ENCODE results near the gene FYB2. TPM values are rescaled to one million over a fixed set of nuclear protein-coding genes. Genes with fewer than 3 reads are reported as not detected.

FYB2 gene
- total and polyA plus RNA-seq, 9 donors, result 0.06 to 0.82 (median 0.18) TPM; not detected in 5

- H3K27ac ChIP-seq (ENCODE audit: low read length), result no peak overlapping the region
- no peaks in the 10 kb centered on the region for H3K36me3 ChIP-seq (ENCODE audit: control insufficient read depth, insufficient read depth, low read length)
- H3K4me1 ChIP-seq (ENCODE audit: control insufficient read depth, insufficient read depth, low read length), result peaks cover 5% of the 10 kb centered on the region
- peak; percentile 16 for DNase-seq
- peaks cover 7% of the 10 kb centered on the region for H3K27me3 ChIP-seq (ENCODE audit: control insufficient read depth, insufficient read depth, low read length)
- H3K9me3 ChIP-seq (replicated peaks; ENCODE audit: control insufficient read depth, low read depth, low read length), result no peaks in the 10 kb centered on the region
- WGBS (ENCODE audit: insufficient coverage), result no CpG with 5 or more reads among the region's 1 CpG
- no peak overlapping the region for H3K4me3 ChIP-seq (ENCODE audit: low read length)
These were observed 2.2 kb upstream of the FYB2 start for GRCh38 chr1:56821462-56821797.

GRCh38 chr1:56820755-56821461, 1.7 kb upstream of the FYB2 start:
- peak; percentile 45 for DNase-seq
- H3K27ac ChIP-seq (ENCODE audit: low read length), result no peak overlapping the region

GRCh38 chr1:56817716-56818463, 1.3 kb downstream of the FYB2 start:
- no peak for DNase-seq
- Histone ChIP-seq H3K36me3 (ENCODE audit: control insufficient read depth, insufficient read depth, low read length) (no peaks in the 10 kb centered on the region), H3K4me3 (ENCODE audit: low read length) (no peak overlapping the region), H3K9me3 (replicated peaks; ENCODE audit: control insufficient read depth, low read depth, low read length) (peaks cover 3% of the 10 kb centered on the region), H3K4me1 (ENCODE audit: control insufficient read depth, insufficient read depth, low read length) (peaks cover 5% of the 10 kb centered on the region), H3K27me3 (ENCODE audit: control insufficient read depth, insufficient read depth, low read length) (peaks cover 7% of the 10 kb centered on the region), H3K27ac (ENCODE audit: low read length) (no peak overlapping the region)
- no CpG with 5 or more reads among the region's 6 CpGs for WGBS (ENCODE audit: insufficient coverage)

More at GRCh38 chr1:56820755-56821461, 1.7 kb upstream of the FYB2 start:
- 29% methylated on average over 4 of the region's 7 CpGs for WGBS (ENCODE audit: insufficient coverage)
- Histone ChIP-seq H3K4me3 (ENCODE audit: low read length) (no peak overlapping the region), H3K9me3 (replicated peaks; ENCODE audit: control insufficient read depth, low read depth, low read length) (no peaks in the 10 kb centered on the region), H3K36me3 (ENCODE audit: control insufficient read depth, insufficient read depth, low read length) (no peaks in the 10 kb centered on the region), H3K4me1 (ENCODE audit: control insufficient read depth, insufficient read depth, low read length) (peaks cover 5% of the 10 kb centered on the region), H3K27me3 (ENCODE audit: control insufficient read depth, insufficient read depth, low read length) (peaks cover 7% of the 10 kb centered on the region)

GRCh38 chr1:56816909-56817308, 2.3 kb downstream of the FYB2 start:
- Histone ChIP-seq H3K27me3 (ENCODE audit: control insufficient read depth, insufficient read depth, low read length) (peaks cover 7% of the 10 kb centered on the region), H3K4me3 (ENCODE audit: low read length) (no peak overlapping the region), H3K27ac (ENCODE audit: low read length) (no peak overlapping the region), H3K36me3 (ENCODE audit: control insufficient read depth, insufficient read depth, low read length) (no peaks in the 10 kb centered on the region), H3K4me1 (ENCODE audit: control insufficient read depth, insufficient read depth, low read length) (peaks cover 5% of the 10 kb centered on the region), H3K9me3 (replicated peaks; ENCODE audit: control insufficient read depth, low read depth, low read length) (peaks cover 3% of the 10 kb centered on the region)
- DNase-seq, result no peak
- 41% methylated on average over 4 of the region's 4 CpGs for WGBS (ENCODE audit: insufficient coverage)

- no peak for DNase-seq
- Histone ChIP-seq H3K36me3 (ENCODE audit: control insufficient read depth, insufficient read depth, low read length) (no peaks in the 10 kb centered on the region), H3K27me3 (ENCODE audit: control insufficient read depth, insufficient read depth, low read length) (peaks cover 7% of the 10 kb centered on the region), H3K9me3 (replicated peaks; ENCODE audit: control insufficient read depth, low read depth, low read length) (peaks cover 3% of the 10 kb centered on the region), H3K27ac (ENCODE audit: low read length) (no peak overlapping the region), H3K4me1 (ENCODE audit: control insufficient read depth, insufficient read depth, low read length) (peaks cover 5% of the 10 kb centered on the region), H3K4me3 (ENCODE audit: low read length) (no peak overlapping the region)
- WGBS (ENCODE audit: insufficient coverage), result 88% methylated on average over 1 of the region's 1 CpG
These were observed 2.9 kb downstream of the FYB2 start for GRCh38 chr1:56816264-56816663.

GRCh38 chr1:56814205-56814604, 5.0 kb downstream of the FYB2 start:
- Histone ChIP-seq H3K9me3 (replicated peaks; ENCODE audit: control insufficient read depth, low read depth, low read length) (peaks cover 3% of the 10 kb centered on the region), H3K36me3 (ENCODE audit: control insufficient read depth, insufficient read depth, low read length) (no peaks in the 10 kb centered on the region), H3K4me1 (ENCODE audit: control insufficient read depth, insufficient read depth, low read length) (no peaks in the 10 kb centered on the region), H3K27ac (ENCODE audit: low read length) (no peak overlapping the region), H3K27me3 (ENCODE audit: control insufficient read depth, insufficient read depth, low read length) (no peaks in the 10 kb centered on the region), H3K4me3 (ENCODE audit: low read length) (no peak overlapping the region)
- DNase-seq, result no peak
- 90% methylated on average over 2 of the region's 2 CpGs for WGBS (ENCODE audit: insufficient coverage)

GRCh38 chr1:56811331-56811730, 7.9 kb downstream of the FYB2 start:
- Histone ChIP-seq H3K4me1 (ENCODE audit: control insufficient read depth, insufficient read depth, low read length) (no peaks in the 10 kb centered on the region), H3K9me3 (replicated peaks; ENCODE audit: control insufficient read depth, low read depth, low read length) (peaks cover 3% of the 10 kb centered on the region), H3K27me3 (ENCODE audit: control insufficient read depth, insufficient read depth, low read length) (no peaks in the 10 kb centered on the region), H3K4me3 (ENCODE audit: low read length) (no peak overlapping the region), H3K36me3 (ENCODE audit: control insufficient read depth, insufficient read depth, low read length) (no peaks in the 10 kb centered on the region), H3K27ac (ENCODE audit: low read length) (no peak overlapping the region)
- 13% methylated on average over 1 of the region's 2 CpGs for WGBS (ENCODE audit: insufficient coverage)
- DNase-seq, result no peak

GRCh38 chr1:56808410-56808809, 10.8 kb downstream of the FYB2 start:
- H3K4me3 ChIP-seq (ENCODE audit: low read length), result no peak overlapping the region
- H3K4me1 ChIP-seq (ENCODE audit: control insufficient read depth, insufficient read depth, low read length), result no peaks in the 10 kb centered on the region
- no CpG with 5 or more reads among the region's 1 CpG for WGBS (ENCODE audit: insufficient coverage)
- no peak overlapping the region for H3K27ac ChIP-seq (ENCODE audit: low read length)
- no peaks in the 10 kb centered on the region for H3K9me3 ChIP-seq (replicated peaks; ENCODE audit: control insufficient read depth, low read depth, low read length)
- H3K36me3 ChIP-seq (ENCODE audit: control insufficient read depth, insufficient read depth, low read length), result no peaks in the 10 kb centered on the region
- DNase-seq, result no peak
- H3K27me3 ChIP-seq (ENCODE audit: control insufficient read depth, insufficient read depth, low read length), result no peaks in the 10 kb centered on the region

- Histone ChIP-seq H3K4me3 (ENCODE audit: low read length) (no peak overlapping the region), H3K27ac (ENCODE audit: low read length) (no peak overlapping the region), H3K4me1 (ENCODE audit: control insufficient read depth, insufficient read depth, low read length) (no peaks in the 10 kb centered on the region), H3K36me3 (ENCODE audit: control insufficient read depth, insufficient read depth, low read length) (no peaks in the 10 kb centered on the region), H3K9me3 (replicated peaks; ENCODE audit: control insufficient read depth, low read depth, low read length) (no peaks in the 10 kb centered on the region), H3K27me3 (ENCODE audit: control insufficient read depth, insufficient read depth, low read length) (no peaks in the 10 kb centered on the region)
- no peak for DNase-seq
- WGBS (ENCODE audit: insufficient coverage), result 0% methylated on average over 1 of the region's 3 CpGs
These were observed 12.4 kb downstream of the FYB2 start for GRCh38 chr1:56806804-56807203.

GRCh38 chr1:56803561-56804156, 15.5 kb downstream of the FYB2 start:
- H3K4me3 ChIP-seq (ENCODE audit: low read length), result no peak overlapping the region
- H3K4me1 ChIP-seq (ENCODE audit: control insufficient read depth, insufficient read depth, low read length), result no peaks in the 10 kb centered on the region
- no peak for DNase-seq
- H3K36me3 ChIP-seq (ENCODE audit: control insufficient read depth, insufficient read depth, low read length), result no peaks in the 10 kb centered on the region
- 41% methylated on average over 5 of the region's 5 CpGs for WGBS (ENCODE audit: insufficient coverage)
- H3K9me3 ChIP-seq (replicated peaks; ENCODE audit: control insufficient read depth, low read depth, low read length), result no peaks in the 10 kb centered on the region
- H3K27ac ChIP-seq (ENCODE audit: low read length), result no peak overlapping the region
- H3K27me3 ChIP-seq (ENCODE audit: control insufficient read depth, insufficient read depth, low read length), result no peaks in the 10 kb centered on the region
